Stimulated activated CD4-positive, alpha-beta T cell treated with anti-CD3 and anti-CD28 coated beads, Interleukin-4, amount 100 ng/mL, for 1 hour (primary cell): ENCODE results near the gene SDC3.
"Not testable (repeated sequence)": the region's sequence is repeated elsewhere in the genome, so short reads cannot be mapped to it uniquely, and the experiment has no call there.

Source experiments
- DNase-seq: peaks from one replicate; pipeline ENCODE4 v3.0.0-alpha.2; 2020

The SDC3 gene

GRCh38 chr1:30872033-30872947, 36.3 kb downstream of the SDC3 start:
- no peak for DNase-seq

DNA sequence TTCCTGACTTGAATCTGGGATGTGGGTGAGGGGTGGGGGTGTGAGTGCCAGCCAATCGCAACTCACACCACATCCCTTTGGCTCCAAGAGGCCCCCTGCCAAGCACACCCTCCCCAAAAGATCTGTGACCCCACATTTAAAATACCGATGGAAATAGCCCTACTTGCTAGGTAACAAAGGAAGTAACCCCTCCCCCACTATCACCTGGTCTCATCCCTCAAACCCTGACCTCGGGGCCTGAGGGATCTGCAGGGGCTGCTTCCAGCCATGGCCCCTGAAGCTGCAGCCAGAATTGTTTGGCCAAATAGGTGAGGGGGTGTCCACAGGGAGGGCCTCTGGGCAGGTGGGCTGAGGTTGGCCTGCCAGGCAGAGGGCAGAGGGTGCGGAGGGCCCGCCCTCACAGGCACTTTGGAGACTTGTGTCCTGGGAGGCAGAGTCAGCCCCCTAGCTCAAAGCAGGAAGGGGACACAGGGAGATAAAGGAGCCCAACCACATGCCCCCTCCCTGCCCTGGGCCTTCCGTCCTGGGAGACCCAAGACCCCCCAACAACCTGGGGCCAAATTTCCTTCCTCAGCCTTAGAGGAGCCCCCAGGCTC, 37.2 kb downstream of the SDC3 start:
- no peak for DNase-seq

DNA sequence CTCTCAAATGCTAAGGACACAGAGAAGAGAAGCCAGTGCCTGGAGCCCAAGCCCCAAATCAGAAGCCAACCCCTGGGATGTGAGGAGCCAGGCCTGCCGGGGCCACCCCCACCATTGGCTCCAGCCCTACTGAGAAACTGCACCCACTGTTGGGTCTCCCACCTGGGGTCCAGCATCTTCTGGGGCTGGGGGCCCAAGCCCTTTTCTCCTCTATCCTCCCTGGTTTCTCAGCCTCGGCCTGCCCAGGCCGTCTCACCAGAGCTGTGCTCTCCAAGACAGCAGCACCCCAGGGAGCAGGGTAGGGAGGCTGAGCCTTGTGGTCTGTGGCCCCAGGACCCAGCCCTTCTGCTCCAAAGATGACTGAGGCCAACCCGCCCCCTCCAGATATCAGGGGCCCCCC, 37.9 kb downstream of the SDC3 start:
- no peak for DNase-seq

DNA sequence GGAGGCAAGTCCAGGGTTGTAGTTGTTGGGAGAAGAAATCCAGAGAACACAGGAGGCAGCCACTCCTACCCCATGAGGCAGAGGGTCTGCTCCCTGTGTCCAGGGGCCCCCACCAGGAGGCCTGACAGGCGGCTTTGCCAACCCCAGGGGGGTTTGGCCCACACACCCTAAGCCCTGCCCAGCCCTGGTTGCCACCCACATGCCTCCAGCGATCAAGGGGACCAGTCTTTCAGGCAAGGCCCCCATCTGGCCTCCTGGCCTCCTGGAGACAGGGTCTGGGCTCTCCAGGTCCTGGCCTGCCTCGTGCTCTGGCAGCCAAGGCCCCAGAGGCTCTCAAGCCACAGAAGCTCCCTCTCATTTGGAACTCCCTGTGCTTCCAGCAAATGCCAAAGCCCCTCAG, 38.5 kb downstream of the SDC3 start:
- no peak for DNase-seq

DNA sequence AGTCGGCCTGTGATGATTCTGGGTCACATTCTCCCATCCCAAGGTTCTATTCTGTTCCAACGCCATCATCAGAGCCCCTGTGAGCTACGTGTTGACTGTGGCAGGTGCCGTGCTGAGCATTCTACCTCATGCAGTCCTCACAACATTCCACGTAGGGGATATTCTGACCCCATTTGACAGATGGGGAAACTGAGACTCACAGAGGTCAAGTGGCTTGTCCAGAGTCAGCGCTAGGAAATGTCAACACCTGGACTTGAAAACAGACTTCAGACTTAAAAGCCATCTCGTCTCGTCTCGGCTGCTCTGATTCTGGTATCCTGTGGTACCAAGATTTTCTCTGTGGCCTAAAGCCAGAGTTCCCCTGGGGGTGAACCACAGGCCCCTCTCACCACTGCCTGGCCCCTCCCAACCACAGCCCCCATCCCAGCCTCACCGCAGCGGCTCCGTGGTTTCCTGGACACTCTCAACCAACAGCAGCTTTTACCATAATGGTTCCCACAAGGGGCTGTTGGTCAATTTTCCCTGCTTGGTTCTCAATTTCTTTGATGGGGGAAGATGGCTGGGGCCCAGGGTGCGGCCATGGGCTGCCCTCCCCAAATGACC, 39.6 kb downstream of the SDC3 start:
- no peak for DNase-seq

DNA sequence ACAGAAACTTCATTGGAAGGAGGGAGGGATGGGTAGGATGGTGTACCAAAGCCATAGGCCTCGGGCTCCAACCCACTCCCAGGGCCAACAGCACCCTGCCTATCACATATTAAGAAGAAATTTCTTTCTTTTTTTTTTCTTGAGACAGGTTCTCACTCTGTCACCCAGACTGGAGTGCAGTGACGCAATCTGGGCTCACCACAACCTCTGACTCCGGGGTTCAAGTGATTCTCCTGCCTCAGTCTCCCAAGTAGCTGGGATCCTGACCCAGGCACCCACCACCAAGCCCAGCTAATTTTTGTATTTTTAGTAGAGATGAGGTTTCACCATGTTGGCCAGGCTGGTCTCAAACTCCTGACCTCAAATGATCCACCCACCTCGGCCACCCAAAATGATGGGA, 40.5 kb downstream of the SDC3 start:
- DNase-seq, result not testable (repeated sequence)

GRCh38 chr1:30867537-30867936, 41.0 kb downstream of the SDC3 start:
- DNase-seq, result no peak

DNA sequence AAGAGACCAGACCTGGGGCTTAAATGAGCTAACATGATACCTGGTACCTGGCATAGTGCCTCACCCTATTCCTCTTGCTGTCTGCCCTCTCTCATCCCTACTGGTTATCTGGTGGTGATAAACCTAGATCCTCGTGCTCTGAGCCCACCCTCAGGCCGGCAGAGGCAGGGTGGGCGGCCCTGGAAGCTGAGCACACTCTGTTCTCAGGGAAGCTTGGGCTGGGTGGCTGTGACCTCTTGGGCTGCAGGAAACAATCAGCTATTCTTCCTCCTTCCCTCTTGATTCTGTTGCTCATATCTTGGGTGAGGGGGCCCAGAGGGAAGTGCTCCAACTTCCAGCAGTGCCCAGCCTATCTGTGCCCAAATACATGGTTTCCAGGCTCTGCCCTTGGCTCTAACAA, 42.0 kb downstream of the SDC3 start:
- DNase-seq, result no peak

GRCh38 chr1:30864681-30865080, 43.9 kb downstream of the SDC3 start:
- DNase-seq, result no peak

GRCh38 chr1:30863858-30864604, 44.5 kb downstream of the SDC3 start:
- DNase-seq, result no peak

- DNase-seq, result no peak
Measured at GRCh38 chr1:30860320-30860652, 48.3 kb downstream of the SDC3 start.

GRCh38 chr1:30857964-30858363, 50.6 kb downstream of the SDC3 start:
- no peak for DNase-seq

- no peak for DNase-seq
Measured at GRCh38 chr1:30857062-30857461, 51.5 kb downstream of the SDC3 start.

DNA sequence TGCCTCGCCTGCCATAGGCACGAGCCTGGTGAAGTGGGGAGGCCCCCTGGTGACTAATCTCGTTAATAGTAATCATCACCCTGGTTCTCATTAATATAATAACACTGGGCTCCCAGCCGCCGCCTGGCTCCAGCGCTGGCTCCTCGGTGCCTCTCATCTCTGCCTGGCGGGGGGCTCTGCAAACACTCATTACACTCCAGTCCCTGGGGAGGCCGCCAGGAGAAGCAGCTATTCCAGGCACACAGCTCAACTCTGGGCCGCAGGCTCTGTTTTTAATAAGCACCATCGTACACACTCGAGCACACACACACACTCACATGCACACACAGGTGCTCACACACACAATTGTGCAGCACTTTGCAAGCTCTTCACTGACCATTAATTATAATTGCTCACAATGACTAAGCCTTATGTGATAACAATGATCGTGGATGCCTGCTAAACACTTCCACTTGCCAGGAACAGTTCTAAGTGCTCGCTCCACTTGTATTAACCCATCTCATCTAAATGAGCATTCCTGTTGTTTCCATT, 52.2 kb downstream of the SDC3 start:
- DNase-seq, result no peak

DNA sequence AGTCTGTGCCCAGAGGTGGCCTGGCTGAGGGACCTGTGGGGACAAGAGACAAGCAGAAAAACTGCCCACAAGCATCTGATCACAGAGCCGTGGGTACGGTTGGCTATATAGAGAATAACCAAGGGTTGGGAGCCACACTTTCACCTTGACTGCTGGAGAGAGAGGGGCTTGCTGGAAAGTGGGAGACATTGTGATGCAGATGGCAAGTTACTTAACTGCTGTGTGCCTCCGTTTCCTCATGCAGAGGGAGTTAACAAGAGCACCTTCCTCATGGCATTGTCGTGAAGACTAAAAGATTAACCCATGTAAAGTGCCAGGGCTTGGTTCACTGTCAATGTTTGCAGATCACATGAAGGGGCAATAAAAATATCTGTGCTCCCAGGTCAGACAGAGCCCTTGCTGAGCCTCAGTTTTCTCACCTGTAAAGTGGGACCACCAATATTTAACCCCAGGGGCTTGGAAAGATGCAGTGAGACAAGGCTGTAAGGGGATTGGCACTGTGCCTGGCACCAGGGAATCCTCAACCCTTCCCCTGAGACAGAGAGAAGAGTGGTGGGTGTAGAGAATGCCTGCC, 52.8 kb downstream of the SDC3 start:
- DNase-seq, result no peak

GRCh38 chr1:30853350-30853749, 55.2 kb downstream of the SDC3 start:
- no peak for DNase-seq

GRCh38 chr1:30852026-30852425, 56.5 kb downstream of the SDC3 start:
- DNase-seq, result no peak

DNA sequence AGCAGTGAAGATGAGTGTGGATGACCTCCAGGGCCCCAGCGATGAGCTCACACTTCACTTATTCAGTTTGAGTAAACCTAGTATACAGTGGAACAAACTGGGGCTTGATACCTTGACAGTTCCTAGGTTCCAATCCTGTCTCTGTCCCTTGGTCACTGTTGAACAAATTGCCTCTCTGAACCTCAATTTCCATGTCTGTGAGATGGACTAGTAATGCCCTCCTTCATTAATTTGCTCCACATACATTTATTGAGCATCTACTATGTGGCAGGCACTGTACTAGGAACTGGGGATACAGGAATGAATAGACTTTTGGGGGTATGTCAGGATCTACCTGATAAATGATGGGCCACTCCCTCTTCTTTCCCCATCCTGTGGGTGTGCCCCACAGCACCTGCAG, 57.3 kb downstream of the SDC3 start:
- no peak for DNase-seq

DNA sequence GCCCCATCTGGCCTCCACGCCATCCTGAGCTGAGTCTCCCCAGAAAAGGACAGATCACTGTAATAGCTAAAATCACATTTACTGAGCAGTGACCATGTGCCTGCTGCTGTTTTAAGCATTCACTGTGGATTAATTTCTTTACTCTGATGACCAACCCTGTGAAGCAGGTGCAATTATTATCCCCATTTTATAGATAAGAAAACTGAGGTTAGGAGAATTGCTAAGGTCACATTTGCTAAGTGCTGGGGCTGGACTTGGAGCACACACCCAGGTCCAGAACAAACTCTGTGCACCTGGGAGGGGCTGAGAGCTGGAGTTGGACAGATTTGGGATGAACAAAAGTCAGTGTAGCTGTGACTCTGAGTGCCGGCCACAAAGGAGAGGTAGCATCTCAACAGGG, 58.0 kb downstream of the SDC3 start:
- no peak for DNase-seq

GRCh38 chr1:30848130-30848529, 60.4 kb downstream of the SDC3 start:
- DNase-seq, result no peak

DNA sequence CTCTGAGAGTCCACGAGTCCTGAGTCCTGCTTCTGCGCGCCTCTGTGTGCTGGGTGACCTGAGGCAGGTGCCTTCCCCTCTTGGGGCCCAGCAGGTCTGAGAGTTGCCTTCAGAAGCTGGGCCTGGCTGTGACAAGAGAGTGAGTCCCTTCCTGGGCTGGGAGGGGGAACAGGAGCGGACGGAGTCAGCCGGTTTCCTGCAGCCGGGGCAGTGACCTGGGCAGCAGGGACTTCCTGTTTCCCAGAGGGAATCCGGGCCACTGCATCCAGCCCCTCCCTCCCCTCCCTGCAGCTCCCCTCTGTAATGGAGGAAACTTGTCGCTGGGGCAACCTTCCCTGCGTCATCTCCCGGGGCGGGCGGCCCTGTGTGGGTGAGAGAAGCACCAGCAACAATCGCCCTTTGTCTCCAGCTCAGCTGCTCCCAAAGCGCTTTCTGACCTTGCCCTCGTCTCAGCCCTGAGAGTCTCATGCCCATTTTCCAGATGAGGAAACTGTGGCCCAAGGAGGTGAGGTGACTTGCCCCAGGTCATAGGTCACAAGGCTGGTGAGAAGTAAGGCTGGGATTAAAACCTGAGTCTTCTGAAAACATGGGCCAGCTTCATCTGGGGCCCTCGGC, 61.1 kb downstream of the SDC3 start:
- no peak for DNase-seq

DNA sequence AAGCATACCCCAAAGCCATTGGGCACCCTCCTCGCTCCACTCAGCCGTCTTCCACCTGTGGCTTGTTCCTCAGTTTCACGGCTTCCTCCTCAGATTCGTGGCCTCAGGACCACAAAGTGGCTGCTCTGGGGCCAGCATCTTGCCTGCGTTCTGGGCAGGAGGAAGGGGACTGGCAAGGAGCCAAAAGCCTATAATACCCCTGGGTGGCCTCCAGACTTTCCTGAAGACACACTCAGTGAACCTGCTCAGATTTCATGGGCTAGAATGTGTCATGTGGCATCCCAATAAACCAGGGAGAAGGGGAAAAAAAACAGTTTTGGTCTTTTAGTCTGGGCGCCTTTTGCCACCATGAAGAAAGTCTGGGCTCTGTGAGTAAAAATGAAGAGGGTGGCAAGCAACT, 62.0 kb downstream of the SDC3 start:
- no peak for DNase-seq

DNA sequence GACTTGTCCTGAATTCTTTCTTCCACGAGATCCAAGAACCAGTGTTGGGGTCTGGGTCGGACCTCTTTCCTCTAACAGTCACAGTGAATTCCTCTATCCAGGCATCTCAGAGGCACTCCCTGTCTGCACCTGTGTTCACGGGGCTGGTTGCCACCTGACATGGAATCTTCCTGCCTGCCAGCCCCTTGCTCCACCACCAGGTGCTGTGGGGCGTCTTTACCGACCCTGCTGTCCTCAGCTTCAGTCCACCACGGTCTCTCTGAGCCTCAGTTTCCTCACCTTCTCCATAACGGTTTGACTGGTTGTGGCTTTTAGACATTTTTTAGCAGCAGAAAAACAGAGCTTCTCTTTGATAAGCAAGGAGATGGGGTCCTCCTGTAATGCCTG, 62.7 kb downstream of the SDC3 start:
- no peak for DNase-seq
